ENCODE data around the gene EXOC6B. TPM values are rescaled to one million over a fixed set of nuclear protein-coding genes. Genes with fewer than 3 reads are reported as not detected.

The EXOC6B gene
- total and polyA plus RNA-seq, 7 donors: 4.4 to 26.8 (median 14.1) TPM

GRCh38 chr2:72204156-72204785 lies 621.6 kb downstream of the EXOC6B start:
- Histone ChIP-seq H3K27ac (no peak overlapping the region), H3K9me3 (no peaks in the 10 kb centered on the region), H3K4me3 (no peak overlapping the region), H3K4me1 (peaks cover 3% of the 10 kb centered on the region), H3K27me3 (ENCODE audit: insufficient read depth in 3 of 3, low read length in 2 of 3) (no peaks in the 10 kb centered on the region), H3K36me3 (ENCODE audit: insufficient read depth in 1 of 2, low read depth in 1 of 2) (no peaks in the 10 kb centered on the region)
- no peak for TF ChIP-seq CTCF (IDR thresholded peaks at IDR 0.05)
- 59 to 67% (median 59%) methylated on average over 8 of the region's 8 CpGs for WGBS, 3 donors
- no peak for DNase-seq
- ATAC-seq: peak in 1 of 4 donors; percentile 8
- intact Hi-C loops (cut with DNase I): no loop called here

GRCh38 chr2:72198532-72199241 lies 627.1 kb downstream of the EXOC6B start:
- no peaks in the 10 kb centered on the region for H3K36me3 ChIP-seq (ENCODE audit: insufficient read depth in 1 of 2, low read depth in 1 of 2)
- no peak for TF ChIP-seq CTCF (IDR thresholded peaks at IDR 0.05)
- no peaks in the 10 kb centered on the region for H3K9me3 ChIP-seq
- no peaks in the 10 kb centered on the region for H3K4me1 ChIP-seq
- peak in 1 of 4 donors; percentile 42 for ATAC-seq
- no peaks in the 10 kb centered on the region for H3K27me3 ChIP-seq (ENCODE audit: insufficient read depth in 3 of 3, low read length in 2 of 3)
- H3K4me3 ChIP-seq: no peak overlapping the region
- intact Hi-C loops (cut with DNase I): no loop called here
- H3K27ac ChIP-seq: no peak overlapping the region
- no peak for DNase-seq
- WGBS, 3 donors: 75 to 81% (median 76%) methylated on average over 2 of the region's 2 CpGs

- no peaks in the 10 kb centered on the region for H3K9me3 ChIP-seq
- no peaks in the 10 kb centered on the region for H3K36me3 ChIP-seq (ENCODE audit: insufficient read depth in 1 of 2, low read depth in 1 of 2)
- no peak for DNase-seq
- no peak overlapping the region for H3K4me3 ChIP-seq
- no peaks in the 10 kb centered on the region for H3K4me1 ChIP-seq
- no peak for ATAC-seq
- H3K27me3 ChIP-seq (ENCODE audit: insufficient read depth in 3 of 3, low read length in 2 of 3): no peaks in the 10 kb centered on the region
- no peak for TF ChIP-seq CTCF (IDR thresholded peaks at IDR 0.05)
- H3K27ac ChIP-seq: no peak overlapping the region
- intact Hi-C loops (cut with DNase I): no loop called here
These were observed 632.1 kb downstream of the EXOC6B start for GRCh38 chr2:72193723-72194122.

- WGBS, 3 donors: 54 to 64% (median 55%) methylated on average over 1 of the region's 1 CpG
- Histone ChIP-seq H3K4me1 (no peaks in the 10 kb centered on the region), H3K4me3 (no peak overlapping the region), H3K27ac (no peak overlapping the region), H3K27me3 (ENCODE audit: insufficient read depth in 3 of 3, low read length in 2 of 3) (no peaks in the 10 kb centered on the region), H3K9me3 (no peaks in the 10 kb centered on the region), H3K36me3 (ENCODE audit: insufficient read depth in 1 of 2, low read depth in 1 of 2) (no peaks in the 10 kb centered on the region)
- intact Hi-C loops (cut with DNase I): no loop called here
- DNase-seq (no peak), ATAC-seq (no peak)
- TF ChIP-seq CTCF (IDR thresholded peaks at IDR 0.05): no peak
These were observed 634.4 kb downstream of the EXOC6B start for GRCh38 chr2:72191441-72191840.
